CD4-positive, alpha-beta T cell treated with Interleukin-10 for 1 hour (primary cell): ENCODE results near the gene RAB11FIP4.
A peak's percentile ranks its signal among the peaks of the same experiment; 100 is the strongest.

ENCODE experiments used
- DNase-seq: peaks from one replicate; pipeline ENCODE4 v3.0.0-alpha.2; 2020

The RAB11FIP4 gene

DNA sequence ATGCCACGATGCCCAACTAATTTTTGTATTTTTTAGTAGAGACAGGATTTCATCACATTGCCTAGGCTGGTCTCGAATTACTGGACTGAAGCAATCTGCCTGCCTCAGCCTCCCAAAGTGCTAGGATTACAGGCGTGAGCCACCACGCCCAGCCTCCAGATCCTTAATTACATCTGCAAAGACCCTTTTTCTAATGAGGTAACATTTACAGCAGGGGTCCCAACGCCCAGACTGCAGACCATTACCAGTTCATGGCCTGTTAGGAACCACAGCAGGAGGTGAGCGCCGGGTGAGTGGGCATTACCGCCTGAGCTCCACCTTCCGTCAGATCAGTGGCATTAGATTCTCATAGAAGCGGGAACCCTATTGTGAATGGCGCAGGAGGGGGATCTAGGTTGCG is 4.0 kb upstream of the RAB11FIP4 start:
- DNase-seq, result no peak

DNA sequence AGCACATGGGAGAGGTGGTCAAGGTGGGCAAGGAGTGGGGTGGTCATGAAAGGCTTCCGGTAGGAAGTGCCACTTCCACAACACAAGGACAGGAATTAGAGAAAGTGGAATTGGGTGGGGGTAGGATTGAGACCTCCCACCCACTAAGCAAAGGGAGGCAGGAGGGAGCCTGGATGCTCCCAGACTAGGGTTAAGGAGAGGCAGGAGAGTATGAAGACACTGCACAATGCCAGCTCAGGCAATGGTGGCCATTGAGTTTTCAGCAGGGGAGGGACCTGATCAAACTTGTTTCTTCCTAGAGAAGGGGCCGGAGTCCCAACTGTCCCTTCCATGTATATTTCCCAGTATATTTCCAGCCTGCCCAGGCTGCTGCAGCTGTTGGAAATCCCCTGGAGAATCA is 3.1 kb upstream of the RAB11FIP4 start:
- DNase-seq, result no peak

DNA sequence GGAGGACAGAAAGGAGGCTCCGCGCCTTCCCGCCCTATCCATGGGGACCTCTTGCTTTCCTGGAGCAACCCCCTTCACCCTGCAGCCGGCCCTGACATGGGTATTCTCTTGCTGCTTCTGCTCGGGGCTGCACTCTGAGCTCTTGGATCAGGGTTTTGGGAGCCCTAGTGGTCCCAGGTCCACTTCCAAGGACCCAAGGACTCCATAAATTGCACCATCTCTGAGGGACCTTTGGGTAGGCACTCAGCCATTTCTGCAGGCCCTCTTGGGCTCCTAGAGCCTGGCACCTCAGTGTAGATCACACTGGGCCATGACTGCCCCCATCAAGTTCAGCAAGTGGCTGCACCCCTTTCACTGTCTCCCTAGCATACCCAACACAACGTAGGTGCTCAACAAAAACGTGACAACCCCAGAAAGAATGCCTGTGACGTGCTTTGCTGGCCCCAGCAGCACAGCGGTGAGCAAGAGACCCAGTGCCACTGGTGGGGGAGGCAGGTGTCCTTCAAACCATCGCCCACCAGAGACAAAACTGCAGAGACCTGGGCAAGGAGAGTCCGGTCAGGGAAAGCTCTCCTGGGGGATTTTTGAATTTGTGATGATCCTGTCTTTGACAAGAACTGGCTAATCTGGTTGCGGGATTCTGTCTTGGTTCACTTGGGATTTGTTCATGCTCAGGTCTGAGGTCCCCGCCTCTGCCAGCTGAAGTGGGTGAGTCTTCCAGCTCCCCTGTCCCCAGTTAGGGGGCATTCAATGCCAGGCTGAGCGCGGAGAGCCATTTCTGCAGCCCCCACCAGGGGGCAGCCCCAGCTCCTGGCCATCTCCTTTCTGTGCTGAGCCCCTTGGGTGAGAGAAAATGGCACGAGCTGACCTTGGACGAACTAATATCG is 2.5 kb upstream of the RAB11FIP4 start:
- DNase-seq, result peak; percentile 53

DNA sequence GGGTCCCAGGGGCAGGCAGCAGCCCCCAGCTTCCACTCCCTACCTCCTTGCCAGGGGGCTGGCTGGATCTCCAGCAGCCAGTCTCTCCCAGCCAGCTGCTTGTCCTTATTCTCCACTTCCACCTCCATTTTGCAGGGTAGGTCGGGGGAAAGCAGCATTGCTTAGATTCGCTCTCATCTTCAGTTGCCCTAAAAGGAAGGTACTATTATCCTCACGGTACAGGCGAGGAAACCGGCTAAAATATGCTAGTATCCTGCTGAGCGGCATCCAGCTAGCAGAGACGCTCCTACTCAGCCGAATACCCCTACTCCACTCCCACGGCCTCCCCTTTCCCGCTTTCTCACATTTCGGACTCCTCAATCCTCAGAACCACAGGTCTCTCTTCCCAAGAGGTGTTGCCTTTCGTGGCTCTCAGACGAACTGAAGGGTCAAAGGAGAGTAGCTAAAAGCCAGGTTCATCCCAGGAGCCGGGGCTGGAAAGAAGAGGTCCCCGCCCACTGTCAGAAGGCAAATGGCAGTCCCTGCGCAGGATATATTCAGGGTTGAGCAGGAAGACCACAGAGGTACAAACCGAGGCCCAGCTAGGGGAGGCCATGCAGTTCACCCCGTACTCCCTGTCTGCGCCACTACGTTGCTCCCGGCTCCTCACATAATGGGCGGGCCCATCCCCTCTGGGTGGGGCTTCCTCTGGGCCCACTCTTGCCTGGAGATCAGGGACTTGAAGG is 1.7 kb upstream of the RAB11FIP4 start:
- DNase-seq, result no peak

DNA sequence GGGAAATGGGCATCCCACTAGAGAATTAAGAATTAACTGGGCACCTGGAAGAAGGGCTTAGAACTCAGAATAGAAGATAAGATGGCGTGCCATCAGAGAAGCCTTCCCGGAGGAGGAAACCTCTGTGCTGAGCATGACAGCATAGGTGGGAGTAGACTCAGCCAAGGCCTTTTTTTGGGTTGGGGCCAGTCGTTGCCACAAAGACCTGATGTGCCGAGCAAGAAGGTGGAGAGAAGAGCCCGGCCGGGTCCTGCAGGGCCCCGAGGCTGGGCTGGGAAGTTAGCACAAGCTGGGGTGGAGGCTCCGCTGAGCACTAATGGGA is 1.1 kb upstream of the RAB11FIP4 start:
- no peak for DNase-seq

DNA sequence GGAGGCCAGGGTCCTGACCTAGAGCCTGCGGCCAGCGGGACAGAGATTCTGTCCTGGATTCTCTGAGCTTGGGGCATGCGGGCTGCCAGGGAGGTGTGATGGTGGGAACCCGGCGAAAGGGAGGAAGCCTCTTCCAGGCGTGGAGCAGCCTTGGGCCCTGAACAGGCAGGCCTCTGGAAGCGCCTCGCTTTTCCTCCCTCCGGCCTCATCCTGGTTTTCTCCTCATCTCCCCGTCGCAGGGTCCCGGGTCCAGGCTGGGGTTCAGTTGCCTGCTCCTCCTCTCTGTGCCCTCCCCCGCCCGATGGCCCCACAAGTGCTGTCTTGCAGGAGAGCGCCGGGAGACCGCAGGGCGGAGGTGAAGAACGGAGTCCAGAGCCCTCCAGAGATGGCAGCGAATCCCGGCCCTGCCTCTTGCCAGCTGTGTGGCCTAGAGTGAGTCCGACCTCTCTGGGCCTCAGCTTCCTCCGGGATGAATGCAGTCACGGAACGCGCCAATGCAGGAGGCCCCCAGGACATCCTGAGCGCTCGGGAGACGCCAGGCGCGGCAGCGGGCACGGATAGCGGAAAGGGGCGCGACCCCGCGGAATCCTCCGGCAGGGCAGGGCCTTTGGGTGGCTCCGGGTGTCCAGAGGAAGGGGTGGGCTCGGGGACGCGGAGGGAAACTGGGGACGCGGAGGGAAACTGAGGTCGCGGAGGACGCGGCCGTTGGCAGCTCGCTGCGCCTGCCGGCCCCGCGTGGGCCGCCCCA is 553 bp upstream of the RAB11FIP4 start:
- no peak for DNase-seq

DNA sequence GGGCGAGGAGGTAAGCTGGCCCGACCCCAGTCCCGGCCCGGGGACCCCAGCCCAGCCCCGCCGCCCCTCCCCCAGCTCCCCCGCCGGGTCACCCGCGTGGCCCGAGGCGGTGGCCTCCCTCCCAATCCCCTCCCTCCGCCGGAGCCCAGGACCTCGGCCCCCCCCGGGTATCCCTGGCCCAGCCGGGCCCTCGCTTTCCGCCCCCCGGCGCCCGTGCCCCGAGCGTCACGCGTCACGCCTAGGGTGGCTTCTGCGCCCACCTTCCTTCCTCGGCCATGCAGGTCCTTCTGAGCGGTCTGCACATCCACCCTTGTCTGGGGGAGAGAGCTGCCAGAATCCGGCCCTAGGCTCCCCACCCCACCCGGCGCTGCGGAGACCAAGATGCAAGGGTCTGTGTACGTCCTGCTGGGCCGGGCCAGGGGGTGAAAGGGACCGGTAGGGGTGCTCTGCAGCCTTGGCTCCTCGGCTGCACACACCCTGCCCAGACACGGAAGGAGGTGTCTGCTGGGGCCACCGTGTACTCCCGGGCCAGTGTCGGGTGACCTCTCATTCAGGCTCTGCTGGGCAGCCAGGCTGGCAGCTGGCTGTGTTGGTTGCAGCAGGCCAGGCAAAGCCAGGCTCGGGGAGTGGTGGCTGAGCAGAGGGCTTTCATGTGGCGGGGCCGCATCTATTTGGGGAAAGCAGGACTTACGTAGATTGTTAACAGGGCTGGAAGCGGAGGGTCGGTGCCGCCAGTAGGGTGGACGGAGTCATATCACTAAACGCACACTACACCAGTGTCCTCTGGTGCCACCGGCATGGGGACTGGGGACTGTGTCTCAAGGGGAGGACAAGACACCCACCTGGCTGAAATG is 754 bp downstream of the RAB11FIP4 start:
- no peak for DNase-seq

DNA sequence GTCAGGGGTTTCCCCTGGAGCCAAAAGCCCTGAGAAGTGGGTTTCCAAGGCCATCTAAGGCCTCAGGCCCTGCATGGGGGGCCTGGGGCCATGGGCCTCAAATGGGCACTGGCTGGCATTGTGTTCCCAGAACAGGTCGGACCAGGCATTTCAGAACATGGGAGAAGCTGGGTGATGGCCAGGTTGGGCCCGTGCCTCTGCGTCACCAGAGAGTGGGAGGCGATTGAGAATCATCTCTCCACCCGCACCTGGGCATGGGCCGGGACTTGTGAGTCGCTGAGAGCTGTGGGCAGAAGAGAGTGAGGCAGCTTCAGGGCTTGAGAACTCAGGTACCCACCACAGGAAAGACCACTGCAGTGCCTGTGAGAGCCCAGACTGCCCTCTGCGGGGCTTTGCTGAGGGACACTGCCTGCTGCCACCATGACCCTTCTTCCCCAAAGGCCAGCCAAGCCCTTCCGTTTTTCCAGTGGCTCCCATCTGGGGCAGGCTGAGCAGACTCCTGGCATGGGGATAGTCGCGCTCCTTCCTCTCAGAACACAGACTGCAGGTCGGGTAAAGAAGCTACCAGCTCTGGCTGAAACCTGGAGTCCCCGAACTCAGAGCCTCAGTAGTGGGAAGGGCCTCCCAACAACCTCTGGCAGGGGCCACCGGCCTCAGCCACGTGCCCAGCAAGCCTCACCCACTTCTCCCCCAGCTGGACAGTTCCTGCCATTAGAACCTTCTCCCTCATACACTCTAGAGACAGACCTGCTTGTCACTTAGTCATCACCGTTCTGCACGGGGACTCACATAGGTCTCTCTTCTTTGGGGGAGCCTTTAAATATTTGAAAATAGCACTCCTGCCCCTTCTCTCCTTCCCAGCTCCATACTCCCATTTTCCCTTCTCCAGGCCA is 1.6 kb downstream of the RAB11FIP4 start:
- DNase-seq, result no peak

DNA sequence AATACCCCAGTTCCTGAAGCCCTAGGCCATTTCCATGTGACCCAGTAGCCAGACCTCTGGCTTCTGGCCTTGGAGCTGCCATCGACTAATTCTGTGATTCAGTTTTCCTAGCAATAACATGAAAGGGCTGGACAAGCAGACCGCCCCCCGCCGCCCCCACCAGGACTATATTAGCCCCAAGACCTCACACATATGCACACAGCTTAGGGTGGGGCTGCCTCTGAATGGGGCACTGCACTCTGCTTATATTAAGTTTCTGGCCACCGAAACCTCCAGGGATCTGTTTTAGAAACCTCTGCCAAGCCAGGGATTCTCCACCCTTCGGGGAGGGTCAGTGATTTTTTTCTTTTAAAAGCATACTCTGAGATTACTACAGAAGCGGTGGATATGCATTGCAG is 2.3 kb downstream of the RAB11FIP4 start:
- DNase-seq, result no peak

DNA sequence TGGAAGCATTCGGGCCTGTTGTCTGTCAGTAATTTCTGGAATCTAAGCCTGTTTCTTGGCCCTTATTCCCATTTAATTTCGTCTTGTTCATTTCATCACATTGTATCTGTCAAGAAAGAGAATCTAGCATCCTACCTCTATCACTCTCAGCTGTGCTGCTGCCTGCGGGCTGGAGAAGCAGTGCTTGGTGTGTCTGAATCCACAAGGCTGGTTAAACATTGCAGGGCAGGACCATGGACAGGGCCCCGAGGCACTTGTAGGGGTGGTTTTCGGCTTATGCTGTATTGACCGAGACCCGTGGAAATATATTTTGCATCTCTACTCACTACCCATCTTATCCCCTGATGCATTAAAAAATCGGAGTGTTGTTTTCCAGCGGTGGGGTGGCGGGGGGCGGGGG is 3.1 kb downstream of the RAB11FIP4 start:
- peak; percentile 19 for DNase-seq

DNA sequence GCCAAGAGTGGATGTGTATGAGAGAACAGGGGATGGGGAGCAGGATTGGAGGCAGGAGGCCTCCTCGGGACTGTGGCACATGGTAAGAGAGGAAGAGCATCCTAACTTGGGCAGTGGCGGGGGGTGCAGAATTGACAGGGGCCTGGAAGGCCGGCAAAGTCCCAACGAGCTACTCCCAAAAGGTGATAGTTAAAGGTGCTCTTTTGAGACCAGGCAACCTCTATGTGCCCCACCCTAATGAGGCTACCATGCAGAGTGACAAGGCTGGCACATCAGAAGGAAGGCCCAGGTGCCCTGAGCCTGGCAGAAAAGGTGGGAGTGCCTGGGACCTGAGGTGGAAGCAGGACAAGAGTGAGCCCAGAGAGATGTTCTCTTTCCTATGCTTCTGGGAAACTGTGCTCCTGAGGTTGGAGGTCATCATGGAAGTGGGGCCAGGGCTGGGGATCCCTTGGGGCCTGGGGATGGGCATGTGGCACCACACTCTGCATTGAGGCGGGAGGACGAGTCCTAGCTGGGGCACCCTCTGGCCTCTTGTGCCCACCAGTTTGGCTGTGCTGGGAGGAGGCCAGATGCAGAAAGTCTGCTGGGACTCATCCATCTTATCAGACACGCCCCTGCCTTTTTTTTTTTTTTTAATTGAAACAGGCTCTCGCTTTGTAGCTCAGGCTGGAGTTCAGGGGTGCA is 5.9 kb downstream of the RAB11FIP4 start:
- no peak for DNase-seq

DNA sequence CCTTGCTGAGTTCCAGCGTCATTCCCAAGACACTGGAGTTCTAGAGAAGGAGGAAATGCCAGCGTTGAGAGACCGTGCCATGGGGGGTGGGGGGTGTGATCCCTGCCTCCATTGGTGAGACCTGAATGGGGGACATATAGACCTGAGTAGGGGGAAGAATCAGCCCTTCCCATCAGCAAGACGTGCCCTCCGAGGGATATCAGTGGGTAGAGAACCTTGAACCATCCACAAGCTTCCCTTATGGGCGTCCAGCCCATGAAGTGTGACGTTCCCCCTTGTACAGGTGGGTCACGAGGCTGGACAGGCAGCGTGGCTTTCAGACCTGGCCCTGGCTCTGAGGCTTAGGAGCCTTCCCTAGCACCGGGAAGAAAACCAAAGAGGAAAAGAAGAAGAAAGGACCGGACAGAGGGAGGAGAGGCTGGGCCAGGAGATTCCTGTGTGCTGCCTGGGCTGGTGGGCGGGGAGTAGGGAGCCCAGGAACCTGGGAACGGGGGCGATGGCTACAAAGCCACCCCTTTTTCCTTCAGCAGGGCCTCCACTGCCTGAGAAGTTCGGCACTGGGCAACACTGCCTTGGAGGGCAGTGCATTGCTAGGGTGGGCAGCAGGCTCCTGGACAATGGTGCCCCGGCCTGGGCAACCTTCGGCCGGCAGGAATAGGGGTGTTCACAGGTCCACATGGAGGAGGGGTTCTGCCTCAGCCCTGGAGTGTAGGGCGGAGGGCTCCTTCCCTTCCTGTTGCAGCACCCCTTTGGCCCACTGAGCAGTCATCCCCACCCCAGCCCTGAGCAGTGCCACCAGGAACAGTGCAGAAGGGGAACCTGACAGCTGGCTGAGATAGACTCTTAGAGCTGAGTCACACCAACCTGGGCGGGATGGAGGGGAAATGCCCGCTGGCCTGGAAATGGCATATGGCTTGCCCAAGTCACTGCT is 7.2 kb downstream of the RAB11FIP4 start:
- DNase-seq, result no peak

DNA sequence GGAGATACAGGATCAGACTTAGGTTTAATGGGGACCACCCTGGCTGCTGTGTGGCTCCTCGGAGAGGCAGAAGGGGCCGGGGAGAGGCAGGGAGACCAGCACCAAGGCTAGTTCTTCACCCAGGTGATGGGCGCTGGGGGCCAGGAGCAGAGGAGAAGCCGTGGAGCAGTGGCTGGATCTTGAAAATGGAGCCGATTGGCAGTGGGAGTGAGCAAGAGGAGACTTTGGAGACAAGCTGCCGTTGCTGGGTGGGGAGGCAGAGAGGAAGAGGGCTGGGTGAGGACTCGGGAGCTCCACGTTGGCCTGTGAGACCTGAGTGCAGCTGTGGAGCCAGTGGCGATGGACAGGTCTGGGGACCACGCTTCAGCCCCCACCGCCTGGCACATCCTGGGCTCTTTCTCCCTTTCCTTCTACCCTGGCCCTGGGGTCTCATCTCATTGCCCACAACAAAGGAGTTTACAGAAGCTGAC is 9.0 kb downstream of the RAB11FIP4 start:
- no peak for DNase-seq

DNA sequence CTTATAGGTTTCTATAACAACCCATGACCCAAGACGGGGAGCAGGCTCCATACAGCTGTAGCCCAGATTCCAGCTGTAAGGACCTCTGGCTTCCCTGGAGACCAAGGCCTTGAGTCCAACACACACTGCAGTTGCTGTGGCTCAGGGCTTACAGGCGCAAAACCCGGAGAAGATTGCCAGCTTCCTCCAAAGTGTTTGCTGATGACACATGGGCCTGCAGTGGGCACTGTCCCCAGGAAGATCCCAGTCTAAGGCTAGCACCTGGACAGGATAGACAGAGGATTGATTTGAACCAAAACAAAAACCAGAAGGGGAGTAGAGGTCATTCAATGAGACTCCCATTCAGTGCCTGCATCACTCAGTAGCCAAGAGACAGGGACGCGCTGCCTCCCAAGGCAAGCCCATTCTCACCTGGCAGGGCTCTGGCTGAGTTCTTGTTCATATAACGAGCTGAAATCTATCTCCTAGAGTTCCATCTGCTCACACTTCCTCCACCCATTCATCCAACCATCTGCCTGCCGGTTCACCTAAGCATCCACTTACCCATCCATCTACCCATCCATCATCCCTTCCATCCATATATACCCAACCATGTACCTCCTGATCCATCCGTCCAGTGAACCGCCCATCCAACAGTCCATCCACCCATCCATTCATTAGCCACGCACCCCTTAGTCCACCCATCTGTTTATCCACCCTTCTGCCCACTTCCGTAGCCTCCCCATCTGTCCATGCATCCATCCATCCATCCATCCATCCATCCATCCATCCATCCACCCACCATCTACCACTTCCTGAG is 10.2 kb downstream of the RAB11FIP4 start:
- DNase-seq, result no peak

DNA sequence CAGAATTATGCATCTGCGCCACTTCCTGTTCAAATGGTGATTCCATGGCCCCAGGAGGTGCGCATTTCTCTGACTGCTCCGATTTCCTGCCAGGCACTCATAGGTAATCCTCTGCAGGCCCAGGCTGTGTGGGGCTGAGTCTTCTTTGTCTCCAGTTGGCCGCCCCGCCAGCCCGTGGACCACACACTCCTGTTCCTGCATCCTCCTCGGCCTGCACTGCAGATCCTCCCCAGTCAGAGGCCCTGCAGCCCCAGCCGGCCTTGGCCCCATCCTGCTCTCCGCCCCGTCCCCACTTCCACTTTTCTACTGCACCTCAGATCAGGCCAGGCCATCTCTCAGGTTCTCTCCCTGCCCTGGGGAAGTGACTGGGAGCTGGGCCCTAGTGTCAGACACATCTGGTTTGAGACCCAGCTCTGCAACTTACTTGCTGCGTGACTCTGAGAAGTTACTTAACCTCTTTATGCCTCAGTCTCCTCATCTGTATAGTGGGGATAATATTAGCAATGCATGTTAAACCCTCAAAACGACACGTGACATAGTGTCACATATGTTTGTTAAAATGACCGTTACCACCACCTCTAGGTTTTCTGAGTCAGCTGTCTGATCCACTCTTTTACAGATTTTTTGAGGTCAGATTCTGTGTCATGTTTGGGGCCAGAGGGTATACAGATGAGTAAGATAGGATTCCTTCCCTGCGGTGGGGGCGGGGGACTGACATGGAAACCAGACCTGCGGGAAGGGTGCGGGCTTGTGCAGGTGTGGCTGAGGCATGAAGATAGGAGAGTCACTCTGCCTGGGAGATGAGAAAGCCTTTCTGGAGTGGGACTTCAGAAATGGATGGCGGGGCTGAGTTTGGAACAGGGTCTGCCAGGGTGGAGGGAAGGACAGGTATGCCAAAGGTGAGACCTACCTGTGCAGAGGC is 12.8 kb downstream of the RAB11FIP4 start:
- DNase-seq, result no peak

DNA sequence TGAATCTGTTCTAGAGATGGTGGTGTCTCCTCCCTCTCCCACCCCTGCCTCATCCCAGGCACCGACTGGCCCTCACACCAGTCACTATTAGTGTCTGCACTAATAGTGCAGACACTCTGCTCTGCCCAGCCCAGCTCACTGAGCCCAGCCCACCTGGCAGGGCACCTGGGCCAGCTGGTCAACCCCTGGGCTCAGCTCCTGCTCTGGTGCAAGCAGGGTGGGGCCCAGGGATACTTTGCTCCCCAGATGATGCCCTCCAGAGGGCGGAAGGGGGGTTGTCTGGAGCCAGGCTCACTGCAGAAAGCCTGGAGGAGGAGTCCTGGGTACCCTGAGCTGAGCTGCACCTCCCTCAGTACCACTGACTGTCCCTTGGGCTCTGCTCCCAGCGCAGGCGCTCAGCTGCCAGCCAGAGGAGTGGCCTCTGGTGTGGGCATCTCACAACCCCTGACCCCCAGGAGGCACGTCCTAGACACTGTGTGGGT is 14.5 kb downstream of the RAB11FIP4 start:
- no peak for DNase-seq

DNA sequence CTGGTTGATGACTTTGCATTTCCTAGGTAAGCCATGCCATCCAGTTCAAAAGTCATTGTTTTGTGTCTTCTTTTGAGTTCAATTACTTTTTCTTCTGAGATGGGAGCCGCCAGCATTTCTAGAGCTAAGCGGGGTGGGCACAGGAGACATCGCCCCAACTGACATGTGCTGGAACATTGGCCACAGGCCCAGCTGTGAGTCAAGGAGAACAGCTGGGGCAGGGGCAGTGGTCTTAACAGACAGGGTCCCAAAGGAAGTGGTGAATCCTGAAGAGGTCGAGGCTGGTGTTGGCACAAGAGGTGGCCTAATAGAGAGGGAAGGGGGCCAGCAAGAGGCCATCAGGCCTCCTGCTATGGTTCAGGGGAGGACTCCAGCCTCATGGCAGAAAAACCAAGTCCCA is 17.1 kb downstream of the RAB11FIP4 start:
- DNase-seq, result no peak
